Measurements from ENCODE around the gene ESYT3. TPM values are rescaled to one million over a fixed set of nuclear protein-coding genes. Genes with fewer than 3 reads are reported as not detected.

ESYT3 gene
- total RNA-seq, 1 donor from 2014 or later = not detected

DNA sequence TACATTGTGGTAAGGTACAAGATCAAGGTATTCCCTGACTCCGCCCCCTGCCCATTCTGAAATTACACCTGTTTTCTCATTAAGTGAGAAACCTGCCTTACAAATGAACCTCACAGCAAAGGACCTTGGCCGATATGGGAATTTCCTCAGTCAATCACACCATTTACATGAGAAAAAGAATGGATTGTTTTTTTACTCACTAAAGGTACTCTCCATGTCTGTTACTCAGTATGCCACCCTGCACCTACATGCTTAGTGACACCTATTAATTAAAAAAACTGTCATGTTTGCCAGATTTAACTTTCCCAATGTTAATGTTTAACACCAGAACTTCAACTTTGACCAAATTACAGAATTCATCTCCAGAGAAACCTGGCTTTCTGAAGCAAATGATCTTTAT, 62.0 kb downstream of the ESYT3 start:
- H3K9me3 Mint-ChIP-seq (ENCODE audit: unreplicated experiment) = no peaks in the 10 kb centered on the region
- H3K4me3 Mint-ChIP-seq (ENCODE audit: unreplicated experiment) = no peak overlapping the region
- peaks cover 2% of the 10 kb centered on the region for H3K27me3 Mint-ChIP-seq (ENCODE audit: unreplicated experiment)
- no peak for TF ChIP-seq CTCF (IDR thresholded peaks at IDR 0.05; ENCODE audit: unreplicated experiment)
- H3K27ac Mint-ChIP-seq (ENCODE audit: unreplicated experiment) = no peak overlapping the region
- H3K4me1 Mint-ChIP-seq (ENCODE audit: unreplicated experiment) = no peaks in the 10 kb centered on the region
- H3K36me3 Mint-ChIP-seq (ENCODE audit: low read depth, unreplicated experiment) = no peaks in the 10 kb centered on the region
- no peak for DNase-seq (ENCODE audit: low spot score)

DNA sequence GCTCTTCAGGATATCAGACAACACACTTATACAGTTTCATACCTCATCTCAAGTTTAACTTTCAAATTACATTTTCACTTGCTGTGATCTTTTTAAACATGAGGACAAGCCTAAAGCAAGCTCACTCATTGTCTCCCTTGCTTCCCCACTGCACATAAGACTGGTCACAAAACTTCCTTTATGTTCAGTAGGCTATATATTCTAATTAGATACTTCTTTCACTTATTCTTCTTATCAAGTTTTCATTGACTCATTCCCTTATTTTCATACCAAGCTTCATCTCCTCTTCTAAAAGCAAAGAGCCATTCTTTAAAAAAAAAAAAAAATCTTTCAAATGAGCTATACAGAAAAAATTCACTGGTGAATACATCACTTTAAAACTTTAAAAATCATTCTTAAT, 62.6 kb downstream of the ESYT3 start:
- TF ChIP-seq CTCF (IDR thresholded peaks at IDR 0.05; ENCODE audit: unreplicated experiment) = no peak
- peaks cover under 1% of the 10 kb centered on the region for H3K27me3 Mint-ChIP-seq (ENCODE audit: unreplicated experiment)
- DNase-seq (ENCODE audit: low spot score) = no peak
- H3K27ac Mint-ChIP-seq (ENCODE audit: unreplicated experiment) = no peak overlapping the region
- H3K9me3 Mint-ChIP-seq (ENCODE audit: unreplicated experiment) = no peaks in the 10 kb centered on the region
- H3K4me3 Mint-ChIP-seq (ENCODE audit: unreplicated experiment) = no peak overlapping the region
- no peaks in the 10 kb centered on the region for H3K4me1 Mint-ChIP-seq (ENCODE audit: unreplicated experiment)
- H3K36me3 Mint-ChIP-seq (ENCODE audit: low read depth, unreplicated experiment) = no peaks in the 10 kb centered on the region

DNA sequence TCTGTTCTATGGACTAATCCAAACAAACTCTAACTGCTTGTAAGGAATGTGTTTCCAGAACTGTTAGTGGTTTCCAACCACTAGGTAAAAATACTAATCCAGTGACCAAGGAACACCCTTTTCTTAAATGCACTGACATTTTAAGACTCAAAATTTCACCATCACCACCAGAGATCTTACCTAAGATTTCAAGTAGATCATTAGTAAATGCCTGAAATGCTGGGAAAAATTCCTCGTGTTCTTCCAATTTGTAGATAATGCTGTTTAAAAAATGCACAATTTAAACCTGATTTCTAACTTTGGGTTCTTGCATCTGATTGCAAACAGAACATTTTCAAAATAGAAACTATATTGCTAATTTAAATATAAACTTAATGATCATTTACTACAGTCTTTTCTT, 63.4 kb downstream of the ESYT3 start:
- Mint-ChIP-seq H3K36me3 (ENCODE audit: low read depth, unreplicated experiment) (no peaks in the 10 kb centered on the region), H3K27me3 (ENCODE audit: unreplicated experiment) (no peaks in the 10 kb centered on the region), H3K27ac (ENCODE audit: unreplicated experiment) (no peak overlapping the region), H3K9me3 (ENCODE audit: unreplicated experiment) (no peaks in the 10 kb centered on the region), H3K4me1 (ENCODE audit: unreplicated experiment) (no peaks in the 10 kb centered on the region), H3K4me3 (ENCODE audit: unreplicated experiment) (no peak overlapping the region)
- no peak for DNase-seq (ENCODE audit: low spot score)
- TF ChIP-seq CTCF (IDR thresholded peaks at IDR 0.05; ENCODE audit: unreplicated experiment) = no peak

DNA sequence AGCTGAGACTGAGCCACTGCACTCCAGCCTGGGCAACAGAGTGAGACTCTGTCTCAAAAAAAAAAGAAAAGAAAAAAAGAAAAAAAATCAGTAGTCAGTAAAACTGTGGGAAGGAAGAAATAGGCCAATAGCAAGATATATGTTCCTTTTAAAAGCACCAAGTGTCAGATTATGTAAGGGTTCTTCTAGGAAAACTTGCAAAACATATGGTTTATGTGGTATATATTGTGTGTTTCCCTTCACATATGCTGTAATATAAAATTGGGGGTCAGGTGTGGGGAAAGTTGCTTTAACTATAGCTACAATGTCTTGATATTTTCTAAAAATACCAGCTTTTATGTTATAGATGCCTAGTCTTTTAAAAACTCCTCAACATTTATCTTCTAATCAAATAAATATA, 64.6 kb downstream of the ESYT3 start:
- Mint-ChIP-seq H3K27ac (ENCODE audit: unreplicated experiment) (no peak overlapping the region), H3K36me3 (ENCODE audit: low read depth, unreplicated experiment) (no peaks in the 10 kb centered on the region), H3K27me3 (ENCODE audit: unreplicated experiment) (no peaks in the 10 kb centered on the region), H3K4me3 (ENCODE audit: unreplicated experiment) (no peak overlapping the region), H3K9me3 (ENCODE audit: unreplicated experiment) (no peaks in the 10 kb centered on the region), H3K4me1 (ENCODE audit: unreplicated experiment) (no peaks in the 10 kb centered on the region)
- no peak for DNase-seq (ENCODE audit: low spot score)
- no peak for TF ChIP-seq CTCF (IDR thresholded peaks at IDR 0.05; ENCODE audit: unreplicated experiment)

DNA sequence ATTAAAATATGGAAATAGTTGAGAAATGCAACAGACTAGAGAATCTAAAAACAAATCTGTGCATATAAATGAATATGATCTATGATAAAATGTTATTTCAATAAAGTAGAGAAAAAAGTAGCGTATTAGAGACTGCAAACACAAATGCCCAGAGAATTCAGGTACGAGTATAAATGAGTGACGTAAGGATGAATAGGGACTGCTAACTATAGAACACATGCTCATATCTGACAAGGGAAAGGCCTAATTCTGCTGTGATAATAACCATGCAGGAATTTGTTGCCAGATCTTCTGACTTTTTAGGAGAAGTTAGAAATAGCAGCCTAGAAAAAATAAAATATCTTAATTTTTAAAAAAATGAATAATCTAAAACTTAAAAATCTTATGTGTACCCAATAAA, 73.1 kb downstream of the ESYT3 start:
- no peak overlapping the region for H3K27ac Mint-ChIP-seq (ENCODE audit: unreplicated experiment)
- peaks cover 4% of the 10 kb centered on the region for H3K4me1 Mint-ChIP-seq (ENCODE audit: unreplicated experiment)
- no peak overlapping the region for H3K4me3 Mint-ChIP-seq (ENCODE audit: unreplicated experiment)
- no peaks in the 10 kb centered on the region for H3K9me3 Mint-ChIP-seq (ENCODE audit: unreplicated experiment)
- no peak for TF ChIP-seq CTCF (IDR thresholded peaks at IDR 0.05; ENCODE audit: unreplicated experiment)
- no peak for DNase-seq (ENCODE audit: low spot score)
- H3K27me3 Mint-ChIP-seq (ENCODE audit: unreplicated experiment) = no peaks in the 10 kb centered on the region
- H3K36me3 Mint-ChIP-seq (ENCODE audit: low read depth, unreplicated experiment) = no peaks in the 10 kb centered on the region

Measured in endothelial cell (in vitro differentiated cells).